Activated naive CD4-positive, alpha-beta T cell treated with anti-CD3 and anti-CD28 coated beads for 36 hours (primary cell): ENCODE data around the gene MXRA5. TPM values are rescaled to one million over a fixed set of nuclear protein-coding genes. Genes with fewer than 3 reads are reported as not detected.
"Not testable (repeated sequence)": the region's sequence is repeated elsewhere in the genome, so short reads cannot be mapped to it uniquely, and the experiment has no call there.

Source experiments
- CTCF ChIA-PET: fragments of 350-600 bp; sonication (Branson Sonifier 250); formaldehyde crosslinking; loops from one replicate; lab custom pipeline; 2021; ENCODE audit warnings: antibody characterized with exemption; lab: Charles Lee
- DNase-seq: peaks from one replicate; pipeline ENCODE4 v3.0.0-alpha.2; 2020
- H3K27ac Mint-ChIP-seq: one replicate; pipeline ENCODE4 v1.8.0; 2021; ENCODE audit warnings: mild to moderate bottlenecking, mixed read lengths
- H3K27me3 Mint-ChIP-seq: one replicate; pipeline ENCODE4 v1.8.0; 2021; ENCODE audit warnings: low read depth, mixed read lengths
- H3K36me3 Mint-ChIP-seq: one replicate; pipeline ENCODE4 v1.8.0; 2021; ENCODE audit warnings: low read depth, mixed read lengths
- H3K4me1 Mint-ChIP-seq: one replicate; pipeline ENCODE4 v1.8.0; 2021; ENCODE audit warnings: low read depth, mixed read lengths
- H3K4me3 Mint-ChIP-seq: one replicate; pipeline ENCODE4 v1.8.0; 2021; ENCODE audit warnings: mild to moderate bottlenecking, moderate library complexity, mixed read lengths
- H3K9me3 Mint-ChIP-seq: one replicate; pipeline ENCODE4 v1.8.0; 2021; ENCODE audit warnings: mixed read lengths
- intact Hi-C: fragments of 100-400 bp; cut with micrococcal nuclease; formaldehyde crosslinking; loops from one replicate; pipeline ENCODE4 v1.15.1; 2023
- total RNA-seq, 2 experiments: library from RNA; stranded (reverse); gene quantifications; one replicate each; pipeline ENCODE4 v1.2.3, GENCODE V29; 2021

Gene MXRA5
- total RNA-seq, 2 experiments from 2014 or later = not detected

DNA sequence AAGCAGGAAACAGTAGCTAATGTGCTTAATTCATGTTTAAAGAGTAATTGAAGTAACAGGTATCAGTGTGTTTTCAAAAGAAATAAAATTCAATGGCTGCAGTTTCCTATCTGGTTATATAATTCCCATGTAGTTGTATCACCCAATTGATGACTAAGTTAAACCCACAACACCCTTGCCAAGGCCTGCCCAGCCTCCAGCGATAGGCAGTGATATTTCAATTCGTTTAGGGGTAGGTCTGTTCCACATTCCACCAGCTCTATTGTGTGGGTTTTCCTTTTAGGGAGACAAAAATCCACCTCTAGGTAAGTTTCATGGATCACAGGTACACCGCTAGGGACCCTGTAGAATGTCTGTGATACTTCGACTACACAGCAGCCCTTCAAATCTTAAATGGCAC, 24.7 kb upstream of the MXRA5 start:
- Mint-ChIP-seq H3K27me3 (no peaks in the 10 kb centered on the region), H3K4me3 (no peak overlapping the region), H3K27ac (no peak overlapping the region), H3K9me3 (peaks cover 3% of the 10 kb centered on the region), H3K4me1 (no peaks in the 10 kb centered on the region), H3K36me3 (no peaks in the 10 kb centered on the region)
- intact Hi-C loops = no loop called here
- no peak for DNase-seq
- CTCF ChIA-PET = no interaction called here

GRCh38 chrX:3370656-3371055, 24.2 kb upstream of the MXRA5 start:
- H3K36me3 Mint-ChIP-seq = no peaks in the 10 kb centered on the region
- no peaks in the 10 kb centered on the region for H3K27me3 Mint-ChIP-seq
- intact Hi-C loops = no loop called here

GRCh38 chrX:3362956-3363355, 16.5 kb upstream of the MXRA5 start:
- no peaks in the 10 kb centered on the region for H3K36me3 Mint-ChIP-seq
- H3K9me3 Mint-ChIP-seq = no peaks in the 10 kb centered on the region
- no peaks in the 10 kb centered on the region for H3K4me1 Mint-ChIP-seq
- H3K27me3 Mint-ChIP-seq = no peaks in the 10 kb centered on the region
- intact Hi-C loops = no loop called here
- H3K27ac Mint-ChIP-seq = no peak overlapping the region
- H3K4me3 Mint-ChIP-seq = no peak overlapping the region
- CTCF ChIA-PET = no interaction called here
- no peak for DNase-seq

More at GRCh38 chrX:3370656-3371055, 24.2 kb upstream of the MXRA5 start:
- no peak overlapping the region for H3K4me3 Mint-ChIP-seq
- no peak for DNase-seq
- H3K9me3 Mint-ChIP-seq = peaks cover 3% of the 10 kb centered on the region
- H3K27ac Mint-ChIP-seq = no peak overlapping the region
- CTCF ChIA-PET = no interaction called here
- H3K4me1 Mint-ChIP-seq = no peaks in the 10 kb centered on the region

- intact Hi-C loops = no loop called here
These were observed 14.4 kb upstream of the MXRA5 start for GRCh38 chrX:3360881-3361280.

GRCh38 chrX:3352741-3353140, 6.3 kb upstream of the MXRA5 start:
- H3K27ac Mint-ChIP-seq, DNase-seq, intact Hi-C loops, H3K4me3 Mint-ChIP-seq, H3K9me3 Mint-ChIP-seq, H3K27me3 Mint-ChIP-seq, H3K4me1 Mint-ChIP-seq, CTCF ChIA-PET, H3K36me3 Mint-ChIP-seq: not testable (repeated sequence)

More at GRCh38 chrX:3360881-3361280, 14.4 kb upstream of the MXRA5 start:
- CTCF ChIA-PET = no interaction called here
- Mint-ChIP-seq H3K36me3 (no peaks in the 10 kb centered on the region), H3K4me1 (no peaks in the 10 kb centered on the region), H3K27me3 (no peaks in the 10 kb centered on the region), H3K4me3 (no peak overlapping the region), H3K27ac (no peak overlapping the region), H3K9me3 (no peaks in the 10 kb centered on the region)
- no peak for DNase-seq

GRCh38 chrX:3351276-3351675, 4.8 kb upstream of the MXRA5 start:
- intact Hi-C loops = no loop called here
- Mint-ChIP-seq H3K4me3 (no peak overlapping the region), H3K27ac (no peak overlapping the region), H3K4me1 (no peaks in the 10 kb centered on the region), H3K9me3 (no peaks in the 10 kb centered on the region), H3K36me3 (no peaks in the 10 kb centered on the region), H3K27me3 (peaks cover 6% of the 10 kb centered on the region)
- no peak for DNase-seq
- CTCF ChIA-PET = no interaction called here

- Mint-ChIP-seq H3K4me1 (no peaks in the 10 kb centered on the region), H3K36me3 (no peaks in the 10 kb centered on the region), H3K27me3 (peaks cover 14% of the 10 kb centered on the region), H3K27ac (no peak overlapping the region), H3K9me3 (no peaks in the 10 kb centered on the region), H3K4me3 (no peak overlapping the region)
- intact Hi-C loops = no loop called here
- no peak for DNase-seq
- CTCF ChIA-PET = no interaction called here
These were observed 1.7 kb upstream of the MXRA5 start for GRCh38 chrX:3348191-3348590.

GRCh38 chrX:3345281-3346191, 916 bp downstream of the MXRA5 start:
- no peak for DNase-seq
- Mint-ChIP-seq H3K9me3 (no peaks in the 10 kb centered on the region), H3K27me3 (peaks cover 14% of the 10 kb centered on the region), H3K27ac (no peak overlapping the region), H3K4me1 (no peaks in the 10 kb centered on the region), H3K4me3 (no peak overlapping the region), H3K36me3 (no peaks in the 10 kb centered on the region)
- CTCF ChIA-PET = no interaction called here
- intact Hi-C loops = no loop called here

DNA sequence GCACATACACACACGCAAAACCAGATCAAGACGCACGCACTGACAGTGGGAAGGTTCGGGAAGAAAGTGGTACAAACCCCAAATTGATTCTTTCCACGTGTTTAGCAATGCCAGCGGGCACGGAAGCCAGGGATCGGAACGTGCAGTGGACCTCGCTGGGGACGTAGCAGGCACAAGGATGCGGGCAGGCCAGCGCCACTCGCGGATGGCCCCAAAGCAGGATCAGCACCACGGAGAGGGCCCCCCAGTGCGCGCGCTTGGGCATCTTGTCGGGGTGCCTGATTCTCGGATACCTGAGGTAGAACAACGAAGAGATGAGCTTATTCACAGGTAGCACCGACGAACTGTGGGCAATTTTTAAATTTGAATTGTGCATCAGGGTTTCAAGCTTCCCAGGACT, 2.9 kb downstream of the MXRA5 start:
- H3K27ac Mint-ChIP-seq, intact Hi-C loops, H3K9me3 Mint-ChIP-seq, H3K27me3 Mint-ChIP-seq, CTCF ChIA-PET, H3K4me1 Mint-ChIP-seq, H3K36me3 Mint-ChIP-seq, H3K4me3 Mint-ChIP-seq, DNase-seq: not testable (repeated sequence)

- H3K4me3 Mint-ChIP-seq = no peak overlapping the region
- intact Hi-C loops = no loop called here
- CTCF ChIA-PET = no interaction called here
- H3K4me1 Mint-ChIP-seq = no peaks in the 10 kb centered on the region
- no peak overlapping the region for H3K27ac Mint-ChIP-seq
- no peaks in the 10 kb centered on the region for H3K36me3 Mint-ChIP-seq
- DNase-seq = no peak
- peaks cover 6% of the 10 kb centered on the region for H3K27me3 Mint-ChIP-seq
- no peaks in the 10 kb centered on the region for H3K9me3 Mint-ChIP-seq
These were observed 6.4 kb downstream of the MXRA5 start for GRCh38 chrX:3340016-3340415.

GRCh38 chrX:3326681-3327080, 19.8 kb downstream of the MXRA5 start:
- H3K4me1 Mint-ChIP-seq = no peaks in the 10 kb centered on the region
- H3K4me3 Mint-ChIP-seq = no peak overlapping the region
- H3K27ac Mint-ChIP-seq = no peak overlapping the region
- no peaks in the 10 kb centered on the region for H3K36me3 Mint-ChIP-seq
- no peaks in the 10 kb centered on the region for H3K27me3 Mint-ChIP-seq
- CTCF ChIA-PET = no interaction called here
- intact Hi-C loops = no loop called here
- H3K9me3 Mint-ChIP-seq = no peaks in the 10 kb centered on the region
- no peak for DNase-seq

DNA sequence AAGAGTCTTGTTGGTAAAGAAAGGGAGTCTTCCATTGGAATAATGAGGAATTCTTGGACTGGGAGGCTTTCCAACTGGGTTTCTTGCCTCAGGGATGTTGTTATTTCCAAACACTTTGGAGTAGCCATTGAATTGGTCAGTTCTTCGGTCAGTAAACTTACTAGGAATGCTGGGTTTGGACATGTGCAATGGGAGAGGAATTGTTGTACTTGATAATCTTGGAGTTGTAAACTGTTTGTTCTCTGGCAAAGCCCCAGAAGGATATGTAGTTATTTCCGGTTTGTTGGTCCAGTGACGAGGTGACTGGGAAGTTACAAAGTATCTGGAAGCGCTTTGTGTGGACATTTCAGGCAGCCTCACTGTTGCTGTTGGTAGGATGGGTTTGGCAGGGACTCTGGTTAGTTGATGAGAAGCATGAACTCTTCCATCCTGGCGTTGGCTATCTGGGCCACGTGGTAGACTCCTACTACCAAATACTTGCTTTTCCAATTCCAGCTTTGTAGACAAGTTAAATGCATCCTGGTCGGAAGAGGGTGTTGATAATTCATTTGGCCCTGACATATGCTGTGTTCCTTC, 25.9 kb downstream of the MXRA5 start:
- H3K36me3 Mint-ChIP-seq = no peaks in the 10 kb centered on the region
- intact Hi-C loops = no loop called here
- no peaks in the 10 kb centered on the region for H3K9me3 Mint-ChIP-seq
- H3K4me3 Mint-ChIP-seq = no peak overlapping the region
- no peak overlapping the region for H3K27ac Mint-ChIP-seq
- H3K27me3 Mint-ChIP-seq = no peaks in the 10 kb centered on the region
- no peak for DNase-seq
- CTCF ChIA-PET = no interaction called here
- no peaks in the 10 kb centered on the region for H3K4me1 Mint-ChIP-seq

DNA sequence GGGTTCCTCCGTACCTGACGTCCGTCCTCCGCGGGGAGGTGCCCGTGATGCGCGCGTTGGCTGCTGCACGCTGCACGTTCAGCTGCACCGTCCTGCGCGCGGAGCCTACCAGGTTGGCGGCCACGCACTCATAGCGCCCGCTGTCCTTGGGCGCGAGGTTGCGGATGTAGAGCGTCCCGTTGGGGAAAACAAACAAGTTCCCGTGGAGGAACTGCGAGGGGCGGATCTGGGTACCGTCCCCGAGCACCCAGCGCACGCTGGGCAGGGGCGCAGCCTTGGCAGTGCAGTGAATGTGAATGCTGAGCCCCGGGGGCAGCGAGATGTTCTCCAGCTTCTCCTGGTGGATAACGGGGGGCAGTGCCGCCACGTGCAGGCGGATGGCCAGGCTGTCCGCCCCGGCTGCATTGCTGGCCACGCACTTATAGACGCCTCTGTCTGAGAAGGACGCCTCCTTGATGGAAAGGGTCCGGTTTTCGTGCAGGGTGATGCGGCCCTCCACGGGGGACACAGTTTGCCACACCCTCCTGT, 29.2 kb downstream of the MXRA5 start:
- H3K4me1 Mint-ChIP-seq = no peaks in the 10 kb centered on the region

More for the DNA sequence above, 29.2 kb downstream of the MXRA5 start:
- Mint-ChIP-seq H3K36me3 (no peaks in the 10 kb centered on the region), H3K4me3 (no peak overlapping the region), H3K27ac (no peak overlapping the region), H3K9me3 (no peaks in the 10 kb centered on the region), H3K27me3 (no peaks in the 10 kb centered on the region)
- CTCF ChIA-PET = no interaction called here
- DNase-seq = no peak
- intact Hi-C loops = no loop called here
